Activated CD4-positive, alpha-beta T cell treated with anti-CD3 and anti-CD28 coated beads for 48 hours (primary cell): ENCODE results near the gene SECTM1.

Experiments used
- DNase-seq: peaks from one replicate; pipeline ENCODE4 v3.0.0-alpha.2; 2020

Gene SECTM1

DNA sequence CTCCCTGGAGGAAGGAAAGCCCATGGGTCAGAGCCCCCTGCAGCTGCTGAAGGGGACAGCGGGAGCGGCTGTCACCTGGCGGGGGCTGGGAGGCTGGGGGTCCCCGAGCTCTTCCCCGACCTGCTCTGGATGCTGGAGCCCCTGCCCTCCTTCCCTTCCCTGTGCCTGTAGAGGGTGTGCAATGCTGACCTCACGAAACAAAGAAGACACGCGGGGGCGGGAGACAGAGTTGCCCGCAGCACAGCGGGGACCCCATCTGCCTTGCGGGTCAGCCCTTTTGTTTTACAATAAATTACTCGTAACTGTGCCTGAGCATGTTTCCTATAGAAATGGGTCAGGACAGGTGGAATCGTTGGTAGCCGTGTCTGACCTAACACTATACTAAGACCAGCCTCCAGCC is 6.3 kb downstream of the SECTM1 start:
- no peak for DNase-seq

DNA sequence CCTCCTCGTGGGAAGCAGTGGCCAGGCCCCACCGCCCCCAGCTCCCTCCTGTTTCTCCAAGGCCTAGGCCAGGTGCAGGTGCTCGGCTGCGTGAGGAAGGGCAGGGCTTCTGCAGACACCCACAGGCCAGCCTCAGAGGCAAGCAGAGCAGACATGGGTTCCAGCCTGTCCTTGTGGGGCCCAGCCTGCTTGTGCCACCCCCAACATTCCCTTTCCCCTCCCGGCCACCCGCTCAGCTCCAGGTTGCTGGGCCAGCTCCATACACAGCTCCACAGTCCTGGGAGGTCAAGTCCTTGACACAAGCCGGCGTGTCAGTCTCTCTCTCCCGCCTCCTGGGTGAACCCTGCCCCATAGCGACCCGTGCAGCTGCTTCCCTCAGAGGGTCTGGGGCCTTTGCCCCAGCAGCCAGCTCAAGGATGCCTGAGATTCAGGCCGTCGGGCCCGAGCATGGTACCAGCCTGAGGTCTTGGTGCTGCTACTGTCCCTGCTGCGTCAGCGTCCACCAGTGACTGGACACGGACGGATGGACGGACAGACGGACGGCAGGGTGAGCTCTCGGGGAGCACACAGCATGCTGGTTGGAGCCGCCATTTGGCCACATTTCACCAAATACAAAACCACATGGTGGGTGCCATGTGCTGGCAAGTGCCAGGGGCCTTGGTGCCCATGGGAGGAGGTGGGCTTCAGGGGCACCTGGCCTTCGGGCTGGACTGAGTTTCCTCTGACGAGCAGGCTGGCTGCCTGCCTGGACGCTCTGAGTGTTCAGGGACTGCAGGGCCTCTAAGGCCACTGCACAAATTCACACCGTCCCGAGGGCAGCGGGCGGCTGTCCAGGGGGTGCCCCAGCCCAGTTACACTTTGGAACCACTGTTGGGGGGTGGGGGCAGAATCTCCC is 8.0 kb downstream of the SECTM1 start:
- no peak for DNase-seq

DNA sequence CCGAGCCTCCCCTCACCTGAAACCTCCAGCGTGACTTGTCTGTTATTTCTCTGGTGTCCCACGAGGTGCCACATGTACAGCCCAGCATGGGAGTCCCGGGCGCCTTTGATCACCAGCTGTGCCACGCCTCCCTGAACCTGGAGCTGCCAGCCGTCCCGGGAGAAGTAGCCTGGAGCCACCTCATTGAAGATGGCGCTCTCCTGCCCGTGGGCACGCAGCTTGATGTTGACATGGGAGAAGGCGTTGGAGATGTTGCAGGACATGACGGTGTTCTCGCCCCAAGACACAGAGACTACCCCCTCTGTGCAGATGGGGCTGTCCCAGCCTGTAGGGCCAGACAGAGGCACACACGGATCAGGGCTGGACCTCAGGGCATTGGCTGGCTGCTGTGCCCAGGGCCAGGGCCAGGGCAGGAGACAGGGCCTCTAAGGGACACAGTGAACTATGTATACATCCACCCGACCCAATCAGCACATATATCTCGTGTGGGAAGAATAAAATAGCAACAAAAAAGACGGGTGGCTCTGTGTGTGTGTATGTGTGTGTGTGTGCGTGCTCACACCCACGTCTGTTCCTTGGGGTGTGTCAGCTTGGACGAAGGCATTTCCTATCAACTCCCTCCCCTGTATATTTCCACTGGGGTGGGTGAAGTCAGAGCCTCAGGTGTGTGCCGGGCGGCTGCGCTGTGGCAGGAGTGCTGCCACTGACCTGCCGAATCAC is 8.8 kb downstream of the SECTM1 start:
- peak; percentile 45 for DNase-seq

DNA sequence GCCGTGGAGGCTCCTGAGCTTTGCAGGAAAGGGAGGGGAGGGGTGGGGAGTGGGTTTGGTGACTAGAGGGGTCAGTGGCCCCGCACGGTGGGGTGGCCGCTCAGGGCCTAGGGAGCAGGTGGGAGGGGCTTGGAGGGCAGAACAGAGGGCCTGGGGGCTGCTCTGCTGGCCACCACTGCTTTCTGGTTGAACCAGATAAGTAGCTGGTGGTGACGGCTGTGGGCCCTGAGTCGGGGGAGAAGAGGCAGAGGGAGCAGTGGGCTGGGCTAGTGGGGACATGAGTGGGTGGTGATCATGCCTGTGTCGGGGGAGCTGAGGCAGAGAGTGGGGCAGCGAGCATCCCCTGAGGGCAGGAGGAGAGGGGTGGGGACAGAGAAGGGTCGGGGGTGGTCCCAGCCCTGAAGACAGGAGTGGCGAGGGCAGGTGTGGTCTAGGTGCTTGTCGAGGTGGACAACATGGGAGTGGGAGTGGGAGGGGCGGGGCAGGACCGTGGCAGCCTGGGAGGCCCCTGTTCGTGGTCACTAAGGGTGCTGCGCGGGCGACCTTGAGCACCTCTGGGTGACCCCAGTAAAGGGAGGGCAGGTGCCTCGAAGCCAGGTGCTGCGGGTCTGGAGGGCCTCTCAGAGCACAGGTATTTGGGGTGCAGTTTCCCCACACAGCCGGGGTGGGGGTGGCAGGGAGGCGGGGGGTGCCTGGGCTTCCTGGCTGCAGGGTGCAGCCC is 9.9 kb downstream of the SECTM1 start:
- no peak for DNase-seq

DNA sequence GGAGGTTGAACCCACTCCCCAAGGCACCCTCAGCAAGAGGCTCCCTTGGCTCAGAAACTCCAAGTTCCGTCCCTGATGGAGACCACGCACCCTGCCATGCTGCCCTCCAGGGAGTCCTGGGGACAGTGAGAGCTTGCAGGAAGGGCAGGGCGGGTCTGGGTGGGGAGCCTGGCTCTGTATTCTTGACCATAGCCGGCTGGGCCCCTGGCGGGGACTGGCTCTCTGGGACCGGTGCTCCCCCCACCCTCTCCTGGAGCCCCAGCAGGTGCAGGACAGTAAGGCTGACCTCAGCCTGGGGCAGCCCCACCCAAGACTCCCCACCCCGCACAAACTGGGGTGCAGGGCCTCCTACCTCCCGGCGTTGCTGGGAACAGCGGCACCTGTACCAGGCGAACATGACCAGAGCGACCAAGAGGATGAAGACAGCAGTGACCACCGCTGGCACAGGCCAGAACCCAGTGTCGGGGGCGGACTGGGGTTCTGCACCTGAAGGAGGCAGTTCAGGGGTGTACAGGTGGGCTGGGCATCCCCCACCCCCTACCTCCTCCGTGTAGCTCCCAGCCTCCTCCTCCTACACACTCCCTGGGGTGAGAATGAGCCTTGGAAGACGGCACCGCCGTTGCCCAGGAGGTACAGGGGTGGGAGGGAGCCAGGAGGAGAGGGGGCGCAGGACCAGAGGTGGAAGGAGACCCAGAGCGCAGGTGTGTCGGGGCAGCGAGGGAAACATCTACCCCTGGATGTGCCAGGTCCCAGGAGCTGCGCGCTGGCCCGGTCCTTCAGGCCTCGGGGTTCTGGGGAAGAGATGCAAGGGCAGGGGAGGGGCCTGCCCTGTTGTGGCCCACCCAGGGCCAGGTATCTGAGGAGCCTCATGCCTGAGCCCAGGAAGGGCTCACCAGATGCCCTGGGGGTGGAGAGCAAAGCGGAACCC is 10.8 kb downstream of the SECTM1 start:
- no peak for DNase-seq

DNA sequence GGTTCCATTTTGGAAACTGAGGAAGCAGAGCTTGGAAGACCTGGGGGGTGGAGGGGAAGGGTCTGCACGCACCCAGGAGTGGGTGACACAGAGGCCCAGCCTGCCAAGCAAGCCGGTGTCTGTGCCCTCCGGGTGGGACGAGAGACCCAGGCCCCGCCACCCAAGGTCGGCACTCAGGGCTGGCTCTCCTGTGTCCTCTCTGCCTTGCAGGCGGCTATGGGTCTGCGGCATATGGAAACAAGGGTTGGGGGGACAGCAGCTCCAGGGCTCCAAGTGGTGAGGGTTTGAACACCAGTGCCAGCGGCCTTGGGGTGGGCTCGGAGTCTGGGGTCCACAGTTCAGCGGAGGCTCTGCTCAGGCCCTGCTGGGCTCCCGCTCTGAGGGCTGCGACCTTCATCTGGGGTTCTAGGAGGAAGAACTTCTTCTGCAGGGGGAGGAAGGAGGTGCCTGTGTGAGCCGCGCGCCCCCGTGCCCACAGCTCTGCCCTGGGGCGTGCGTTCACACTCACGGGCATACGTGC is 11.6 kb downstream of the SECTM1 start:
- DNase-seq: peak; percentile 43

DNA sequence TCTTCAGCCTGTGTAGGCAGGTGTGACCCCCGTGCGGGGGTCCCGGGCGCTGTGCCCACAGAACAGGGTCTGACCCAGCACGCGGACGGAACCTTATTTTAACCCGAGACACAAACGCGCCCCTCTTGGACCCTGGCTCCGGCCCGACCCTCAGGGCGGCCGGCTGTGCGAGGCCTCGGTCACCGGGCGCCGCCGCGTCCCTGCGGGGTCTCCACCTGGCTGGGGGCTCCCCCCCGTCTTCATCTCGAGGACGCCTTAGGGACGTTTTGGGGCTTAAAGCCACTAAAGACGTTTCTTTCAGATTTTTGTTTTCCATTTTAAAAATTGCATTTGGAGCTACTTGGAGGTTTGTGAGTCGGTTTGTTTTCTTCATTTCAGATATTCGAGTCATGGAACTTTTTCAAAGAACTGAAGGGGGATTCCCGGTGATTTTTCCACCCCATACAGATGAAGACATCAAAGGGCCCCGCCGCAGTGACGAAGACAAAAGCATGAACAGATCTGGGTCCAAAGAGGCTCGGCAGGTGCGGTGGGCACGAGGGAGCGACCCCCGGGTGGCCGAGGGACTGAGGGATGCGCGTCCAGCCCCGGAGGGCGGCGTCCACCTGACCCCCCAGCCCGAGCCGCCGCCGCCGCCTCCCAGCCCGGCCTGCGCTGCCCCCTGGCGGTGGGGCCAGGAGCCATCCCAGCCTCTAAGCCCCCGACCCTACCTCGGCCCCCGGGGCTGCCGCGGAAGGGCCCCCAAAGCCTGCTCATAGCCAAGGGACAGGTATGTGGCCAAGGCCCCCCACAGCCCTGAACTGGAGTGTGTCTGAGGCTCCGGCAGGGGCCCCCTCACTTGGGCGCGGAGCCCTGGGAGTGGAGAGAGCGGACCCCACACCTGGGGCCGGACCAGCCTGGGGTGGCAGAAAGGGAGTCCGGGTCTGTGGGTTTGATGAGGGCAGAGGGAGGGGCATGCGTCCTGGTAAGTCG is 12.3 kb downstream of the SECTM1 start:
- peak; percentile 86 for DNase-seq

DNA sequence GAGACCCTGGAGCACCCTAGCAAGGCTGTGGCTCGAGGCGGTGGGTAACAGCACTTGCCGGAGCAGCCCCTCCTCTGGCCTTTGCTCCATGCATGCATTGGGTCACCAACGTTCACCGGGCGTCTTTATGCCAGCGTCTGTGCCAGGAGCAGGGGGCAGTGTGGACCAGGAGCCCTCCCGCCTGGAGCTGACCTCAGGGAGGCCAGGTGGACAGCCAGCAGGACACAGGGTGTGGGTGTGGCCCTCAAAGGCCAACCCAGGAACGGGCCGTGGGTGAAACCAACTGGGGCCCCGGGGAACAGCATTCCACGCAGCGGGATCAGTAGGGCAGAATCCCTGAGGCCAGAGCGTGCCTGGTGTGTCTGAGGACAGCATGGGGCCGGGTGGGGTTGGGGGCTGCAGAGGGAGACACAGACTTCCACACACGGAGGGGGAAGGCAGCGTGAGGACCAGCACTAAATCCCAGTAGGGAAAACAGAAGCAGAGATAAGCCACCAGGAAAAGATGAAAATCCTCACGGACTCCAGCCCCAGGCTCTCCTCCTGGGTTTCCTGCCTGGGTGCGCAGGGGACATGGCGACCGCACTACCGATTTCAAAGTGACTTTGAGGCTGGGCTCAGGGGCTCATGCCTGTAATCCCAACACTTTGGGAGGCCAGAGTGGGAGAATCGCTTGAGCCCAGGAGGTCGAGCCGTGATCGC is 13.3 kb downstream of the SECTM1 start:
- DNase-seq: no peak

DNA sequence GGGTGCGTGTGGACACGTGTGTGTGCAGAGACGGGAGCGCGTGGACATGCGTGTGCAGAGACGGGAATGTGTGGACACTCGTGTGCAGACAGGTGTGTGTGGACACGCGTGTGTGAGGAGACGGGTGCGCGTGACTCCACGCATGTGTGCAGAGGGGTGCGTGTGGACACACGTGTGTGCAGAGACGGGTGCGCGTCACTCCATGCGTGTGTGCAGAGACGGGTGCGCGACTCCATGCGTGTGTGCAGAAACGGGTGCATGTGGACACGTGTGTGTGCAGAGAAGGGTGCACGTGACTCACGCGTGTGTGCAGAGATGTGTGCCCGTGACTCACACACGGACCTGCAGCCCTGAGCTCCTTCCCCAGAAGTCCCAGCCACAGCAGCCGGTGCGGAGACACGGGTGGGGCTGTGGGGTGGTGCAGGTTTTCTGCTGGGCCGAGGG is 13.9 kb downstream of the SECTM1 start:
- no peak for DNase-seq

DNA sequence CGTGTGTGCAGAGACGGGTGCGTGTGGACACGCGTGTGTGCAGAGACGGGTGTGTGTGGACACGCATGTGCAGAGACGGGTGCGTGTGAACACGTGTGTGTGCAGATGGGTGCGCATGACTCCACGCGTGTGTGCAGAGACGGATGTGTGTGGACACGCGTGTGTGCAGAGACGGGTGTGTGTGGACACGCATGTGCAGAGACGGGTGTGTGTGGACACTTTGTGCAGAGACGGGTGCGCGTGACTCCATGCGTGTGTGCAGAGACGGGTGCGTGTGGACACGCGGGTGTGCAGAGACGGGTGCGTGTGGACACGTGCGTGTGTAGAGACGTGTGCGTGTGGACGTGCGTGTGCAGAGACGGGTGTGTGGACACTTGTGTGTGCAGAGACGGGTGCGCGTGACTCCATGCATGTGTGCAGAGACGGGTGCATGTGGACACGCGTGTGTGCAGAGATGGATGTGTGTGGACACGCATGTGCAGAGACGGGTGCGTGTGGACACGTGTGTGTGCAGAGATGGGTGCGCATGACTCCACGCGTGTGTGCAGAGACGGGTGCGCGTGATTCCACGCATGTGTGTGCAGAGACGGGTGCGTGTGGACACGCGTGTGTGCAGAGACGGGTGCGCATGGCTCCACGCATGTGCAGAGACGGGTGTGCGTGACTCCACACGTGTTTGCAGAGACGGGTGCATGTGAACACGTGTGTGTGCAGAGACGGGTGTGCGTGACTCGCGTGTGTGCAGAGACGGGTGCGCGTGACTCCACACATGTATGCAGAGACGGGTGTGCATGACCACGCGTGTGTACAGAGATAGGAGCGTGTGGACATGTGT is 14.6 kb downstream of the SECTM1 start:
- no peak for DNase-seq

DNA sequence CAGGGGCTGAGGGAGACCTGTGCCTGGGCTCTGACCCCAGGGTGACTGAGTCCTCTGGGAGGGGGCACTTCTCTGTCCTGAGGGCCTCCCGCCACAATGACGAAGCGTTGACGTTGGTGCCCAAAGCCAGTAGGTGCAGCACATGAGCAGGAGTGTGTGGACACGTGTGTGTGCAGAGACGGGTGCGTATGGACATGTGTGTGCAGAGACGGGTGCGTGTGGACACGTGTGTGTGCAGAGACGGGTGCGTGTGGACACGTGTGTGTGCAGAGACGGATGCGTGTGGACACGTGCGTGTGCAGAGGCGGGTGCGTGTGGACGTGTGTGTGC is 15.4 kb downstream of the SECTM1 start:
- no peak for DNase-seq

DNA sequence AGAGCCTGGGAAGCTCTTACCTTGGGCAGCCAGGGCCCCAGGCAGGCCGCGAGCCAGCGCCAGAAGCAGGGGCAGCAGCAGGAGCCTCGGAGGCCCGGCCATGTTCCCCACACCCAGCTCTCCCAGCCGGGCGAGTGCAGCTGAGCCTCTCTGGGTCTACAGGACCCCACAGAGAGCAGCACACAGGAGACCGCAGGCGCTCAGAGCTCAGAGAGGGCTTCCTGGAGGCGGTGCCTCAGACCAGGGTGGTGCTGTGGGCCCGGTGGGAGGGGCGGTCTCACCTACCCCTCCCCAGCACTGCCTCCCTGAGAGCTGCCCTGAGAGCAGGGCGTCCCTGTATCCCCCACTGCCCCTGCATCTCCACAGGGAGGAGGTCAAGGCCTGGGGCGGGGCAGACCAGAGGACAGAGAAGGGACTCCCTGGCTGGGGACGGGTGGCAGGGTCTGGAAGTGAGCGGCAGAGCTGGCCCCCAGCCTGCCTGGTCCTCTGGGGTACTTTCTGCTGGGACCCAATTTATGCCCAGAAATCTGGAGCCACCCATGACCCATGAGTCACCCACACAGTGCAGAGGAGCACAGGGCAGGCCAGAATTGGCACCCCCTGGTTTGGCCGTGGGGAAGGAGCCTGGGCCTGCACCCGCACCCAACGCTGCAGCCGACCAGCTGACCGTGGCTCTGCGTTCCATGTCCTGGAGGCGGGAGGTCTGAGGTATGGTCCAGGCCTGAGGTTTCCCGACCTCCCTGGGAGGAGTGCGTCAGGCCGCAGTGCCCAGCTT is 16.0 kb downstream of the SECTM1 start, which contains the start of gene CD7:
Gene CD7, minus strand, starts transcription at position 215 of the 775 bp plus-strand sequence. Its CDS starts 113 bp downstream, at position 102.
- peak; percentile 80 for DNase-seq

DNA sequence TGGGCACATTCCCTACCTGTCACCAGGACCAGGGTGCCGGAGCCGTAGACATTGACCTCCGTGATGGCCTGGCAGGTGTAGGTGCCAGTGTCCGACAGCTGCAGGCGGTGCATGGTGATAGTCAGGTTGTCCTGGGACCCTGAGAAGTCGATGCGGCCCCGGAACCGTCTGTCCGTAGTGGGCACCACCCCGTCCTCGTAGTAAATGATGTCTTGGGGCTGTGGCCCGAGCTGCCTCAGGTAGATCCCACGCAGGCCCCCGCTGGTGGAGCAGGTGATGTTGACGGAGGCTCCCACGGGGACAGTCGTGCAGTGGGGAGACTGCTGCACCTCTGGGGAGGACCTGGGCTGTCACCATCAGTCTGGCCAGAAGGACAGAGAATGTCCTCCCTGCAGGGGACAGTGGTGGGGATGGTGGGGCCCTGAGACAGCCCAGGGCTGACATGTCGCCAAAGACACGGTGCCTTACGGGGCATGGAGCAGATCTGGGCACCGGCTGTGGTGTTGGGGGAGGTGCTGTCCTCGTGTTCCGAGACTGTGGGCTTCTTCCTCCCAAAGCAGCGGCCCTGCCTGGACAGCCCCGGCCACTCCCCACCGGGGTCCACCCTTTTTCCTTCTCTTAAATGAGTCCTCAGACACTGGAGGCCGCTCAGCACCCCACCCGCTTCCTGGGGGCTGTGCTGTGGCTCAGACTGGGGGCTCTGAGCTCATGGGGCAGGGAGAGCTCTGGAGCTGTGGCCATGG is 16.7 kb downstream of the SECTM1 start:
- peak; percentile 45 for DNase-seq

DNA sequence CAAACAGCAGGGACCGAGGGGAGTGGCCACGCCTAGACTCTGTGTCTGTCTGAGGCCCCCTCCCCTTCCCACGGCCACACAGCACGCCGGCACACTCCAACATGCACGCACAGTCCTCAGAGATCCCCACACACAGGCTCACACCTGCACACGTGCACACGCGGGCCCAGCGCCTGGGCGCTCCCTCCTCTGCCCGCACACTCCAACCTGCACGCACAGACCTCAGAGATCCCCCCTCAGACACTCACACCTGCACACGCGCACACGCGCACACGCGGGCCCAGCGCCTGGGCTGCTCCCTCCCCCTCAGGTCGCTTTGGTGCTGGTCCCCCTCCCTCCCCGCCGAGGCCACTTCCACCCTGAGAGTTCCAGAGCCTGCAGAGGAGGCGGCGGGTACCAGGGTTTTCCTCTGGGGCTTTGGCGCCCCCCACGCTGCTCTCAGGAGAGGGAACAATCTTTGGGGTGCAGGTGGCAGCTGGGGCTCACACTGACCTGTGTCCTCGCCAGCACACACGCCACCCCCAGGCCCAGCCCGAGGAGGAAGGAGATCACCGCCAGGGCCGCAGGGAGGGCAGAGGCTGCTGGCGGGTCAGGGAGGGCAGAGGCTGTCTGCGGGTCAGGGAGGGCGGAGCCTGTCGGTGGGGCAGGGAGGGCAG is 17.7 kb downstream of the SECTM1 start:
- peak; percentile 61 for DNase-seq

DNA sequence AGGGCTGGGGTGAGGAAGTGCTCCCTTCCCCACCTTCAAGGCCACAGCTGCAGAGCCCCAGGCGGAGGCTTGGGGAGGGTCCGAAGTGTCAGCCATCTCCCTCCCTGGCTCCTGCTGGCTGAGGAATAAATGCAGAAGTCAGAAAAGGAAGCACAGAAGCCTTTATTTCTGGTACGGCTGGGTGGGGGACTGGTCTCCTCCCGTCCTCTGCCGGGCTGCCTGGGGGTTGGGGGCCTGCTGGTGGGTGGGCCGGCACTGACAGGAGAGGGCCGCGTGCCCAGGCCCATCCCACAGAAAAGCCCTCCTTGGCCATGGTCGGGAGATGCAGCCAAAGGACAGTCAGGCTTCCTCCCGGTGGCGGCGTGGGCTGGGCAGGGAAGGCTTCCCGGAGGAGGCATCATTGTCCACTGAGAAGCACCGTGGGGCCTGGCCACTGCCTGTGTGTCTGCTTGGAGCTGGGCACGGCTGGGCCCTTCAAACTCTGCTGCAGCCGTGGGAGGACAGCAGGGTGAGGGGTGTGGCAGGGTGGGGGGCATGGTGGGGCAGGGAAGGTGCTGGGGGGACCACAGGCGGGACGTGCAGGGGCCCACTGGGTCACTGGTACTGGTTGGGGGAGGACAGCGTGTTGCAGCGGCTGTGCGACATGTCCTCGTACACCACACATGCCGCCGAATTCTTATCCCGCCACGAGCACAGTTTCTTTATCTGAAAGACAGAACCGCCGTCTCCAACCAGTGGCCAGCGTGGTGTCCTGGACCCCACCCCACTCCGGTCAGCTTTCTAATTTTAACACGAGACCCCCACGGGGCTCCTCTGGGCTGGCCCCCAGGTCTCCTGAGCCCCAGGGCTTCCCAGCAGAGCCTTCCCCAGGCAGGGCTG is 18.6 kb downstream of the SECTM1 start:
- no peak for DNase-seq
